SK-N-SH treated with all-trans-retinoic acid at 6 μM for 48 hours (cell line): ENCODE measurements around the gene ZNF346.

ENCODE experiments used
- CSDC2 ChIP-seq: fragments of 250-450 bp; sonication (Bioruptor Pico); IDR thresholded peaks from 2 replicates; pipeline ENCODE4 v1.5.0; 2020; ENCODE audit warnings: mild to moderate bottlenecking, moderate library complexity
- ISL1 ChIP-seq: fragments of 250-450 bp; sonication (Bioruptor Pico); IDR thresholded peaks from 2 replicates; pipeline ENCODE4 v2.1.2; 2022; ENCODE audit warnings: mild to moderate bottlenecking, moderate library complexity
- OSR1 ChIP-seq: fragments of 250-450 bp; sonication (Bioruptor Pico); IDR thresholded peaks from 2 replicates; pipeline ENCODE4 v1.8.0; 2022; ENCODE audit warnings: moderate library complexity, mild to moderate bottlenecking, inconsistent platforms
- PATZ1 ChIP-seq: fragments of 250-450 bp; sonication (Bioruptor Pico); IDR thresholded peaks from 2 replicates; pipeline ENCODE4 v1.8.0; 2020; ENCODE audit warnings: mild to moderate bottlenecking, moderate library complexity, borderline replicate concordance
- PPARA ChIP-seq: fragments of 250-450 bp; sonication (Bioruptor Pico); IDR thresholded peaks from 2 replicates; pipeline ENCODE4 v1.5.0; 2020; ENCODE audit warnings: mild to moderate bottlenecking, borderline replicate concordance
- TOX ChIP-seq: fragments of 250-450 bp; sonication (Bioruptor Pico); IDR thresholded peaks from 2 replicates; pipeline ENCODE4 v1.8.0; 2021; ENCODE audit warnings: mild to moderate bottlenecking, moderate library complexity, borderline replicate concordance
- ZFP3 ChIP-seq: fragments of 250-450 bp; sonication (Bioruptor Pico); IDR thresholded peaks from 2 replicates; pipeline ENCODE4 v1.5.0; 2020; ENCODE audit warnings: mild to moderate bottlenecking, moderate library complexity
- TF ChIP-seq, protein P1 (sequence below): fragments of 250-450 bp; sonication (Bioruptor Pico); IDR thresholded peaks from 2 replicates; pipeline ENCODE4 v1.5.1; 2021; ENCODE audit warnings: mild to moderate bottlenecking, moderate library complexity

- TF ChIP-seq OSR1 (CRISPR knock-in tag) (no peak), PATZ1 (CRISPR knock-in tag) (peak; percentile 68; the same call in 1 of the 2 replicates), PPARA (no peak), TOX (CRISPR knock-in tag) (no peak), ISL1 (CRISPR knock-in tag) (no peak), CSDC2 (no peak), ZFP3 (CRISPR knock-in tag) (no peak)
- TF ChIP-seq, protein P1, sequence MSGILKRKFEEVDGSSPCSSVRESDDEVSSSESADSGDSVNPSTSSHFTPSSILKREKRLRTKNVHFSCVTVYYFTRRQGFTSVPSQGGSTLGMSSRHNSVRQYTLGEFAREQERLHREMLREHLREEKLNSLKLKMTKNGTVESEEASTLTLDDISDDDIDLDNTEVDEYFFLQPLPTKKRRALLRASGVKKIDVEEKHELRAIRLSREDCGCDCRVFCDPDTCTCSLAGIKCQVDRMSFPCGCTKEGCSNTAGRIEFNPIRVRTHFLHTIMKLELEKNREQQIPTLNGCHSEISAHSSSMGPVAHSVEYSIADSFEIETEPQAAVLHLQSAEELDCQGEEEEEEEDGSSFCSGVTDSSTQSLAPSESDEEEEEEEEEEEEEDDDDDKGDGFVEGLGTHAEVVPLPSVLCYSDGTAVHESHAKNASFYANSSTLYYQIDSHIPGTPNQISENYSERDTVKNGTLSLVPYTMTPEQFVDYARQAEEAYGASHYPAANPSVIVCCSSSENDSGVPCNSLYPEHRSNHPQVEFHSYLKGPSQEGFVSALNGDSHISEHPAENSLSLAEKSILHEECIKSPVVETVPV (CRISPR knock-in tag): no peak
Measured at GRCh38 chr5:177006265-177006972, 16.1 kb upstream of the ZNF346 start, which contains the start of gene UIMC1.
